GM12874 (cell line): Measurements from ENCODE around the gene CC2D2A.

ENCODE experiments used
- CTCF ChIP-seq: IDR thresholded peaks from 2 replicates; pipeline ENCODE4 v1.5.1; 2011; ENCODE audit warnings: low read depth, mild to moderate bottlenecking, control low read depth, low read length, moderate library complexity; ENCODE audit not compliant: insufficient read depth

Gene CC2D2A

GRCh38 chr4:15470128-15470475, 420 bp downstream of the CC2D2A start:
- no peak for TF ChIP-seq CTCF

GRCh38 chr4:15476396-15476795, 6.7 kb downstream of the CC2D2A start:
- no peak for TF ChIP-seq CTCF

- no peak for TF ChIP-seq CTCF
These were observed 9.0 kb downstream of the CC2D2A start for GRCh38 chr4:15478724-15479088.

DNA sequence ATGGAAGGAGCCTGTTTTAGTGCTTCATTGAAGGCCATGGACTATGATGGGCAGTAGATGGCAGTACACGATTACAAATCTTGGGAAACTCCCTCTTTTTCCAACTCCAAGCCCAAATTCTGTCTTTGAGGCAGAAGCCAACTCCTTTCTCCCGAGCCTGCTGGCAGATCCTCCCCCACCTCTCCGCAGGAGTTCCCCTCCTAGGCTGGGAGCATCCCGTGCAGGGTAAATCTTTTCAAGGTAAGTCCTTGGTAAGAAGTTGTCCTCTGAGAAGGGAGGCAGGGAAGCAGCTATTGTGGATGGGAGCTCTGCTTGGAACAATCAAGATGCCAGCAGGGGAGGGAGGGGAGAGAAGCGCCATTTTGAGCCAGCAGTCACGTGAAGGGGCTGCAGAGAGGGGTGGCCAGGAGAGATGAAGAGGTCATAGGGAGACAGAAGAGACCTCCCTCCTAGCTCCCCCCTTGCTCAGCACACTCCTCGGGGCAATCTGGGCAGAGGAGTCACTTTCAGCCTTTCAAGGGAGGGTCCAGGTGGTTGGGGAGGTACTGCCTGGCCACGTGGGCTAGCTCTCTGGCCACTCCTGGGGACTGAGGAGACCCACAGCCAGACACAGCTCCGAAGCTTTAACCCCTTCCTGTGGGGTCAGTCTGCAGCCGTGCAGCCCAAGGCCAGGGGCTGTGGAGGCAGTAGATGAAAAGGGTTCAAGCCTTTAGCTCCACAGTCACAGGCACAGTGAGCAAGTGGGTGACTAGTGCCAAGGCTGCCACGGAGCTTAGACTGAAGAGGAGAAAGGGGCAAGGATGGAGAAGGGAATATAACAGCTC, 9.6 kb downstream of the CC2D2A start:
- 0 out of 2 replicates have a peak, but pooled peaks have one; percentile 27 for TF ChIP-seq CTCF

GRCh38 chr4:15479913-15480185, 10.2 kb downstream of the CC2D2A start:
- TF ChIP-seq CTCF, result no peak

- TF ChIP-seq CTCF, result no peak
These were observed 12.5 kb downstream of the CC2D2A start for GRCh38 chr4:15481961-15482745.

DNA sequence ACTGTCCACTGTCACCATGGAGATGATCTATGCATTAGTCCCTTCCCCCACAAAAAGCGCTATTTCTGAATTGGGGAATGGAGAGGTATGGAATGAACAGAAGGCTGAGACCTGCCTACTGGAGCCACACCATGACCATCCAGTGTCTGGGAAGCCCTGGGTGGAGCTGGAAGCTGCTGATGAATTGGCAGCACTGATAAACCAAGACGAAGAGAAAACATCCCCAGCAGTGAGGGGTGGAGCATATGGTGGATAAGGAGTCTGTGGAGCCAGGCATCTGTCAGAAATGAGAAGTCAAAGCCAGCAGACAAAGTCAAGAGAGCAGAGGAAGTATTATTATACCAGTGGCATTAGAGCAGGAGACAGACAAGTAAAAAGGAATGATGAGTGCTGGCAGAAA, 13.2 kb downstream of the CC2D2A start:
- no peak for TF ChIP-seq CTCF
